CD14-positive monocyte (primary cell): ENCODE data around the gene TTC38. TPM values are rescaled to one million over a fixed set of nuclear protein-coding genes. Genes with fewer than 3 reads are reported as not detected.
A peak's percentile ranks its signal among the peaks of the same experiment; 100 is the strongest.

ENCODE experiments used
- DNase-seq, 3 donors: peaks; one replicate each; pipeline ENCODE4 v3.0.0-alpha.2; 2011 to 2022
- H2AFZ ChIP-seq: 2 replicates; pipeline ENCODE4 v1.6.0; 2012; ENCODE audit warnings: mild to moderate bottlenecking, low read depth, low read length, inconsistent platforms; ENCODE audit not compliant: insufficient read depth, poor library complexity, severe bottlenecking
- H3K27ac ChIP-seq, 2 donors: 1 replicate in 1 of 2; 2 replicates in 1 of 2; pipeline ENCODE4 v1.5.1; 2012 to 2013; ENCODE audit warnings: low read length in 2 of 2, control low read depth in 1 of 2, inconsistent platforms in 1 of 2, low read depth in 1 of 2, mild to moderate bottlenecking in 1 of 2
- H3K27me3 ChIP-seq, 2 donors: one replicate each; pipeline versions ENCODE4 v1.6.0 to v1.6.1; 2011 to 2013; ENCODE audit warnings: low read length in 2 of 2; ENCODE audit not compliant: control insufficient read depth in 2 of 2, insufficient read depth in 2 of 2
- H3K36me3 ChIP-seq, 2 donors: replicated peaks in 1 of 2; 1 replicate in 1 of 2; 2 replicates in 1 of 2; pipeline versions ENCODE4 v1.5.1 to v1.6.1; 2012 to 2013; ENCODE audit warnings: low read length in 2 of 2, control low read depth in 1 of 2, inconsistent platforms in 1 of 2, mild to moderate bottlenecking in 1 of 2; ENCODE audit not compliant: insufficient read depth in 2 of 2, control insufficient read depth in 1 of 2
- H3K4me1 ChIP-seq, 2 donors: 1 replicate in 1 of 2; 2 replicates in 1 of 2; pipeline versions ENCODE4 v1.5.1 to v1.6.1; 2012 to 2013; ENCODE audit warnings: low read length in 2 of 2, control low read depth in 1 of 2, inconsistent platforms in 1 of 2, mild to moderate bottlenecking in 1 of 2, moderate library complexity in 1 of 2; ENCODE audit not compliant: insufficient read depth in 2 of 2, control insufficient read depth in 1 of 2
- H3K4me2 ChIP-seq: replicated peaks from 2 replicates; pipeline ENCODE3; 2012; ENCODE audit warnings: low read length, moderate library complexity, mild to moderate bottlenecking; ENCODE audit not compliant: poor library complexity, severe bottlenecking; ENCODE audit errors: extremely low read depth
- H3K4me3 ChIP-seq, 3 experiments: fragments of 200-600 bp in 1 of 3; sonication (generic) in 1 of 3; replicated peaks in 1 of 3; 1 replicate in 2 of 3; 2 replicates in 1 of 3; pipeline ENCODE4 v1.5.1; 2011 to 2013; ENCODE audit warnings: low read length in 3 of 3, mild to moderate bottlenecking in 3 of 3, control low read depth in 2 of 3, low read depth in 2 of 3, inconsistent platforms in 1 of 3, moderate library complexity in 1 of 3
- H3K79me2 ChIP-seq: 2 replicates; pipeline ENCODE4 v1.6.0; 2012; ENCODE audit warnings: mild to moderate bottlenecking, control low read depth, inconsistent platforms, low read length, moderate library complexity; ENCODE audit not compliant: insufficient read depth
- H3K9ac ChIP-seq: 2 replicates; pipeline ENCODE4 v1.6.0; 2017; ENCODE audit warnings: low read length, mild to moderate bottlenecking; ENCODE audit not compliant: insufficient read depth, poor library complexity, severe bottlenecking
- H3K9me3 ChIP-seq, 2 donors: replicated peaks in 1 of 2; 1 replicate in 1 of 2; 2 replicates in 1 of 2; pipeline versions ENCODE4 v1.5.1 to v1.6.1; 2012 to 2013; ENCODE audit warnings: low read length in 2 of 2, control low read depth in 1 of 2; ENCODE audit not compliant: control insufficient read depth in 1 of 2, insufficient read depth in 1 of 2
- H4K20me1 ChIP-seq: 2 replicates; pipeline ENCODE4 v1.6.0; 2012; ENCODE audit warnings: mild to moderate bottlenecking, low read length, control low read depth, moderate library complexity; ENCODE audit not compliant: insufficient read depth
- H3K27ac Mint-ChIP-seq, 7 donors: one replicate each; pipeline ENCODE4 v1.8.0; 2020; ENCODE audit warnings: mild to moderate bottlenecking in 7 of 7, mixed read lengths in 7 of 7, moderate library complexity in 6 of 7, inconsistent platforms in 2 of 7
- H3K27me3 Mint-ChIP-seq, 3 donors: one replicate each; pipeline ENCODE4 v1.8.0; 2021 to 2022; ENCODE audit warnings: low read depth in 3 of 3, mild to moderate bottlenecking in 3 of 3, mixed read lengths in 3 of 3, moderate library complexity in 3 of 3, inconsistent platforms in 1 of 3
- H3K36me3 Mint-ChIP-seq, 2 donors: one replicate each; pipeline ENCODE4 v1.8.0; 2020; ENCODE audit warnings: mixed read lengths in 2 of 2, inconsistent platforms in 1 of 2, mild to moderate bottlenecking in 1 of 2
- H3K4me1 Mint-ChIP-seq: one replicate; pipeline ENCODE4 v1.8.0; 2020; ENCODE audit warnings: mild to moderate bottlenecking, mixed read lengths
- H3K4me3 Mint-ChIP-seq, 2 donors: one replicate each; pipeline ENCODE4 v1.8.0; 2020; ENCODE audit warnings: mild to moderate bottlenecking in 2 of 2, mixed read lengths in 2 of 2, moderate library complexity in 1 of 2
- H3K9me3 Mint-ChIP-seq, 7 donors: one replicate each; pipeline ENCODE4 v1.8.0; 2020 to 2022; ENCODE audit warnings: mixed read lengths in 7 of 7, mild to moderate bottlenecking in 6 of 7, moderate library complexity in 6 of 7, inconsistent platforms in 2 of 7
- CTCF ChIP-seq: fragments of 200-600 bp; IDR thresholded peaks from one replicate; pipeline ENCODE4 v1.8.0; 2022; ENCODE audit warnings: antibody characterized with exemption, mild to moderate bottlenecking
- WGBS: methylation state at CpG from one replicate; pipeline ENCODE4 v1.1.5; 2013; ENCODE audit warnings: missing lambda C conversion rate; ENCODE audit not compliant: insufficient coverage; 5-methylcytosine and 5-hydroxymethylcytosine counted together
- intact Hi-C, 2 donors: fragments of 100-400 bp; cut with micrococcal nuclease; formaldehyde crosslinking; loops; one replicate each; pipeline versions ENCODE4 v1.15.0 to v1.15.1; 2023
- polyA plus RNA-seq, 3 donors: library from polyadenylated mRNA; depleted of rRNA in 1 of 3; unstranded in 2 of 3; stranded (reverse) in 1 of 3; fragments of 300-500 nt in 2 of 3; fragments of >200 nt in 1 of 3; fragmentation: Illumina TruSeq in 2 of 3; gene quantifications; 1 replicate in 2 of 3; 2 replicates in 1 of 3; pipeline ENCODE4 v1.2.3, GENCODE V29; 2012 to 2021

The TTC38 gene
- polyA plus RNA-seq, 3 donors, result 14.7 to 22.5 (median 17.0) TPM

GRCh38 chr22:46230262-46230901 is 37.4 kb upstream of the TTC38 start:
- Histone ChIP-seq H3K27ac (no peak overlapping the region), H3K9me3 (no peaks in the 10 kb centered on the region), H3K27me3 (no peaks in the 10 kb centered on the region), H3K4me2 (no peak overlapping the region), H3K4me3 (no peak overlapping the region), H2AFZ (no peak overlapping the region), H4K20me1 (no peaks in the 10 kb centered on the region), H3K9ac (no peak overlapping the region), H3K4me1 (peaks cover 0 to 21% of the 10 kb centered on the region in 2 donors), H3K79me2 (no peaks in the 10 kb centered on the region), H3K36me3 (peaks cover 9 to 23% of the 10 kb centered on the region in 2 donors)
- Mint-ChIP-seq H3K9me3 (no peaks in the 10 kb centered on the region), H3K4me3 (no peak overlapping the region), H3K27me3 (peaks cover 0 to 3% (median 0%) of the 10 kb centered on the region in 3 donors), H3K4me1 (peaks cover 6% of the 10 kb centered on the region), H3K36me3 (peaks cover 22 to 27% of the 10 kb centered on the region in 2 donors), H3K27ac (peak overlapping the region in 1 of 7 donors; percentile 63)
- no peak for TF ChIP-seq CTCF
- intact Hi-C loops, result no loop called here
- 93% methylated on average over 10 of the region's 13 CpGs for WGBS
- no peak for DNase-seq

GRCh38 chr22:46233231-46233630 is 34.6 kb upstream of the TTC38 start:
- H3K4me1 ChIP-seq, result peaks cover 0 to 21% of the 10 kb centered on the region in 2 donors
- H3K9me3 ChIP-seq, result no peaks in the 10 kb centered on the region
- peak; percentile 22 to 64 (median 22) for DNase-seq
- Mint-ChIP-seq H3K27me3 (no peaks in the 10 kb centered on the region), H3K9me3 (no peaks in the 10 kb centered on the region), H3K36me3 (peaks cover 39 to 43% of the 10 kb centered on the region in 2 donors), H3K27ac (peak overlapping the region in 1 of 7 donors; percentile 40), H3K4me1 (peaks cover 6% of the 10 kb centered on the region), H3K4me3 (no peak overlapping the region)
- TF ChIP-seq CTCF, result no peak
- intact Hi-C loops, result no loop called here
- H3K4me2 ChIP-seq, result no peak overlapping the region
- H3K36me3 ChIP-seq, result peaks cover 11 to 42% of the 10 kb centered on the region in 2 donors
- H3K79me2 ChIP-seq, result no peaks in the 10 kb centered on the region
- no peaks in the 10 kb centered on the region for H3K27me3 ChIP-seq
- no peak overlapping the region for H3K9ac ChIP-seq
- peak overlapping the region in 1 of 2 donors; percentile 45 for H3K27ac ChIP-seq
- no peaks in the 10 kb centered on the region for H4K20me1 ChIP-seq
- WGBS, result 25% methylated on average over 7 of the region's 9 CpGs
- H2AFZ ChIP-seq, result no peak overlapping the region
- H3K4me3 ChIP-seq, result no peak overlapping the region
